GM19239 (cell line): ENCODE results near the gene TBC1D8.
"Not testable (repeated sequence)": the region's sequence is repeated elsewhere in the genome, so short reads cannot be mapped to it uniquely, and the experiment has no call there.

Experiments
- DNase-seq: peaks from one replicate; pipeline ENCODE4 v3.0.0; 2011; ENCODE audit warnings: low spot score; ENCODE audit not compliant: insufficient read length
- FAIRE-seq: peaks from 2 replicates; lab custom pipeline; 2011; peaks lifted over from hg19 to GRCh38; lab: Jason Lieb, UNC

TBC1D8 gene

GRCh38 chr2:101081375-101081907 is 69.7 kb downstream of the TBC1D8 start:
- FAIRE-seq (no peak), DNase-seq (no peak)

- FAIRE-seq (no peak), DNase-seq (no peak)
These were observed 70.7 kb downstream of the TBC1D8 start for GRCh38 chr2:101080211-101081068.

GRCh38 chr2:101076581-101076980 is 74.6 kb downstream of the TBC1D8 start:
- DNase-seq (no peak), FAIRE-seq (no peak)

GRCh38 chr2:101064868-101065549 is 86.2 kb downstream of the TBC1D8 start:
- DNase-seq, result no peak
- FAIRE-seq, result peak; percentile 56

GRCh38 chr2:101064505-101064867 is 86.7 kb downstream of the TBC1D8 start:
- no peak for DNase-seq
- FAIRE-seq, result peak; percentile 47

GRCh38 chr2:101064125-101064502 is 87.1 kb downstream of the TBC1D8 start:
- DNase-seq (no peak), FAIRE-seq (no peak)

GRCh38 chr2:101063352-101064124 is 87.6 kb downstream of the TBC1D8 start:
- DNase-seq (no peak), FAIRE-seq (no peak)

GRCh38 chr2:101058386-101058785 is 92.8 kb downstream of the TBC1D8 start:
- FAIRE-seq (no peak), DNase-seq (no peak)

GRCh38 chr2:101057051-101057933 is 93.9 kb downstream of the TBC1D8 start:
- DNase-seq (no peak), FAIRE-seq (no peak)

- DNase-seq (no peak), FAIRE-seq (no peak)
These were observed 98.1 kb downstream of the TBC1D8 start for GRCh38 chr2:101053117-101053516.

GRCh38 chr2:101052147-101052546 is 99.0 kb downstream of the TBC1D8 start:
- no peak for FAIRE-seq

GRCh38 chr2:101050886-101051285 is 100.3 kb downstream of the TBC1D8 start:
- DNase-seq, FAIRE-seq: not testable (repeated sequence)

More at GRCh38 chr2:101052147-101052546, 99.0 kb downstream of the TBC1D8 start:
- no peak for DNase-seq

GRCh38 chr2:101048756-101049155 is 102.4 kb downstream of the TBC1D8 start:
- FAIRE-seq (no peak), DNase-seq (no peak)

GRCh38 chr2:101047774-101048173 is 103.4 kb downstream of the TBC1D8 start:
- FAIRE-seq, result no peak
- no peak for DNase-seq

GRCh38 chr2:101047075-101047766 is 104.0 kb downstream of the TBC1D8 start:
- no peak for DNase-seq
- FAIRE-seq, result no peak

GRCh38 chr2:101045330-101045729 is 105.9 kb downstream of the TBC1D8 start:
- FAIRE-seq (no peak), DNase-seq (no peak)

GRCh38 chr2:101041413-101041812 is 109.8 kb downstream of the TBC1D8 start:
- no peak for FAIRE-seq
- DNase-seq, result no peak

GRCh38 chr2:101040761-101041160 is 110.4 kb downstream of the TBC1D8 start:
- DNase-seq, result no peak
- FAIRE-seq, result no peak

- no peak for DNase-seq
- no peak for FAIRE-seq
These were observed 111.1 kb downstream of the TBC1D8 start for GRCh38 chr2:101040072-101040471.
